K562 (cell line): ENCODE data around the gene FADS6. TPM values are rescaled to one million over a fixed set of nuclear protein-coding genes. Genes with fewer than 3 reads are reported as not detected.
A peak's percentile ranks its signal among the peaks of the same experiment; 100 is the strongest.

Source experiments
- ASH1L ChIP-seq: fragments of 450-650 bp; IDR thresholded peaks from 2 replicates; pipeline ENCODE4 v1.6.1; 2018; ENCODE audit warnings: borderline replicate concordance, mild to moderate bottlenecking, low read depth; ENCODE audit not compliant: partially characterized antibody
- BCOR ChIP-seq: fragments of 450-650 bp; IDR thresholded peaks from 2 replicates; pipeline ENCODE4 v1.6.1; 2016
- CHD4 ChIP-seq: fragments of 200-600 bp; sonication (generic); IDR thresholded peaks from 3 replicates; pipeline ENCODE4 v1.6.1; 2012; ENCODE audit warnings: low read depth, mild to moderate bottlenecking, mixed read lengths, low read length, inconsistent platforms; ENCODE audit not compliant: insufficient read depth, insufficient replicate concordance, poor library complexity, severe bottlenecking
- DACH1 ChIP-seq: fragments of 450-650 bp; IDR thresholded peaks from 2 replicates; pipeline ENCODE4 v1.6.1; 2018; ENCODE audit not compliant: partially characterized antibody
- ETV5 ChIP-seq: sonication (generic); formaldehyde crosslinking; IDR thresholded peaks from 2 replicates; pipeline ENCODE4 v1.4.0; 2020; ENCODE audit warnings: low read depth, mild to moderate bottlenecking, missing genetic modification reagents
- KDM5B ChIP-seq: fragments of 200-600 bp; sonication (generic); IDR thresholded peaks from 2 replicates; pipeline ENCODE4 v1.6.1; 2012; ENCODE audit warnings: low read depth, mild to moderate bottlenecking, moderate library complexity, low read length, control low read depth, inconsistent platforms; ENCODE audit not compliant: insufficient replicate concordance
- NFYB ChIP-seq: IDR thresholded peaks from 2 replicates; pipeline ENCODE4 v1.6.1; 2011; ENCODE audit warnings: mild to moderate bottlenecking, moderate library complexity; ENCODE audit not compliant: insufficient read length; ENCODE audit errors: extremely low read depth
- NR2C2 ChIP-seq, 2 experiments: fragments of 200-800 bp in 1 of 2; sonication (Bioruptor generic) in 1 of 2; sonication (generic) in 1 of 2; formaldehyde crosslinking in 1 of 2; IDR thresholded peaks; 2 replicates each; pipeline versions ENCODE4 v1.6.1 to v1.8.0; 2016 to 2022; ENCODE audit warnings: mild to moderate bottlenecking in 1 of 2, missing compliant biosample characterization in 1 of 2, missing genetic modification characterization in 1 of 2, missing genetic modification reagents in 1 of 2
- SMARCA4 ChIP-seq: fragments of 450-650 bp; IDR thresholded peaks from 2 replicates; pipeline ENCODE4 v1.6.1; 2016
- SMARCA5 ChIP-seq: fragments of 450-650 bp; IDR thresholded peaks from 2 replicates; pipeline ENCODE4 v1.6.1; 2016
- TBP ChIP-seq: optimal IDR thresholded peaks from 2 replicates; pipeline ENCODE3; 2011; ENCODE audit warnings: low read depth, low read length, improper control_type of control experiment
- TFE3 ChIP-seq: fragments of 450-650 bp; formaldehyde crosslinking; IDR thresholded peaks from 2 replicates; pipeline ENCODE4 v1.4.0; 2020; ENCODE audit warnings: mild to moderate bottlenecking, mixed read lengths
- TRIM25 ChIP-seq: fragments of 450-650 bp; IDR thresholded peaks from 2 replicates; pipeline ENCODE4 v1.7.0; 2016; ENCODE audit warnings: borderline replicate concordance
- ZKSCAN1 ChIP-seq: fragments of 150-350 bp; IDR thresholded peaks from 2 replicates; pipeline ENCODE4 v1.6.1; 2016; ENCODE audit warnings: low read depth, low read length
- ZNF121 ChIP-seq: sonication (generic); formaldehyde crosslinking; conservative IDR thresholded peaks from 2 replicates; pipeline ENCODE4 v1.8.0; 2022; ENCODE audit warnings: missing genetic modification reagents
- ZNF133 ChIP-seq: fragments of 250-450 bp; sonication (Bioruptor Pico); IDR thresholded peaks from 2 replicates; pipeline ENCODE4 v1.4.0; 2020; ENCODE audit warnings: mild to moderate bottlenecking
- ZNF586 ChIP-seq: fragments of 450-650 bp; formaldehyde crosslinking; conservative IDR thresholded peaks from 2 replicates; pipeline ENCODE4 v1.4.0; 2020; ENCODE audit warnings: mild to moderate bottlenecking, moderate library complexity
- ZNF592 ChIP-seq: fragments of 450-650 bp; IDR thresholded peaks from 2 replicates; pipeline ENCODE4 v1.6.1; 2017; ENCODE audit warnings: antibody characterized with exemption, mild to moderate bottlenecking
- ZSCAN32 ChIP-seq: fragments of 450-650 bp; formaldehyde crosslinking; IDR thresholded peaks from 2 replicates; pipeline ENCODE4 v1.4.0; 2020; ENCODE audit warnings: mild to moderate bottlenecking, moderate library complexity
- polyA plus RNA-seq, 8 experiments: library from polyadenylated mRNA; depleted of rRNA in 4 of 8; stranded (reverse) in 5 of 8; unstranded in 3 of 8; fragments of >200 nt; fragmentation: Nextera tagmentation in 2 of 8; fragmentation: Illumina TruSeq in 1 of 8; extraction: Ambion mirVana in 2 of 8; extraction: Trizol in 1 of 8; gene quantifications; 2 replicates each; pipeline versions ENCODE4 v1.2.1 to v1.2.3, GENCODE V29; 2011 to 2014; ENCODE audit warnings: inconsistent platforms in 1 of 8, missing spikeins in 1 of 8
- total RNA-seq, 7 experiments: library from RNA; depleted of rRNA in 6 of 7; stranded (reverse); fragments of >200 nt in 6 of 7; fragmentation: Illumina TruSeq in 2 of 7; extraction: Trizol in 2 of 7; gene quantifications; 2 replicates each; pipeline versions ENCODE4 v1.2.1 to v1.2.3, GENCODE V29; 2011 to 2021; ENCODE audit warnings: low replicate concordance in 1 of 7

FADS6 gene
- total and polyA plus RNA-seq, 9 of the 15 experiments (the other 6 are each of a cell fraction or from before 2014, with no cell fraction given): 0.18 to 0.22 TPM; not detected in 7

- TF ChIP-seq TFE3 (no peak), ZNF133 (CRISPR knock-in tag) (no peak), ASH1L (peak; percentile 37), ZKSCAN1 (no peak), TBP (peak; percentile 58), ZNF121 (no peak), KDM5B (no peak), ZNF586 (CRISPR knock-in tag) (no peak), NFYB (peak; percentile 70), SMARCA5 (peak; percentile 15; the same call in 1 of the 2 replicates), CHD4 (no peak), ZSCAN32 (CRISPR knock-in tag) (no peak; the same call in 1 of the 2 replicates), SMARCA4 (0 out of 2 replicates have a peak, but pooled peaks have one; percentile 42), NR2C2 (CRISPR knock-in tag; IDR thresholded peaks at IDR 0.05) (no peak), NR2C2 (tag; IDR thresholded peaks at IDR 0.05) (peak; percentile 43; the same call in 1 of the 2 replicates), TRIM25 (no peak), BCOR (0 out of 2 replicates have a peak, but pooled peaks have one; percentile 18), ZNF592 (peak; percentile 77), DACH1 (no peak), ETV5 (CRISPR knock-in tag) (0 out of 2 replicates have a peak, but pooled peaks have one; percentile 30)
These were observed 19.4 kb downstream of the FADS6 start (continued) for GRCh38 chr17:74873874-74874614.
